DND-41 (cell line): ENCODE results near the gene VWA8.
A peak's percentile ranks its signal among the peaks of the same experiment; 100 is the strongest.

ENCODE experiments used
- ATAC-seq: fragments of 200-7000 bp; cut with Tn5 transposase; 3 replicates; pipeline ENCODE4 v1.9.1; 2021; ENCODE audit warnings: low read depth; ENCODE audit not compliant: insufficient read depth
- DNase-seq: peaks from one replicate; pipeline ENCODE4 v3.0.0-alpha.2; 2020
- H2AFZ ChIP-seq: 2 replicates; pipeline ENCODE4 v1.6.0; 2012; ENCODE audit warnings: low read depth, low read length
- H3K27ac ChIP-seq: 2 replicates; pipeline ENCODE4 v1.5.1; 2012; ENCODE audit warnings: low read length, inconsistent platforms
- H3K27me3 ChIP-seq: fragments of 200-600 bp; sonication (generic); 2 replicates; pipeline ENCODE4 v1.6.0; 2012; ENCODE audit warnings: low read length, mild to moderate bottlenecking, inconsistent platforms; ENCODE audit not compliant: insufficient read depth, poor library complexity
- H3K36me3 ChIP-seq: 2 replicates; pipeline ENCODE4 v1.5.1; 2012; ENCODE audit warnings: low read length, inconsistent platforms; ENCODE audit not compliant: insufficient read depth
- H3K4me1 ChIP-seq: 2 replicates; pipeline ENCODE4 v1.5.1; 2012; ENCODE audit warnings: mild to moderate bottlenecking, low read length; ENCODE audit not compliant: insufficient read depth
- H3K4me2 ChIP-seq: 2 replicates; pipeline ENCODE4 v1.6.0; 2012; ENCODE audit warnings: mild to moderate bottlenecking, moderate library complexity, low read length, inconsistent platforms; ENCODE audit not compliant: insufficient read depth
- H3K4me3 ChIP-seq, 2 experiments: fragments of 200-600 bp in 1 of 2; shearing (Covaris generic) in 1 of 2; 2 replicates each; pipeline ENCODE4 v1.5.1; 2012 to 2016; ENCODE audit warnings: inconsistent platforms in 2 of 2, low read length in 2 of 2, mild to moderate bottlenecking in 2 of 2, low read depth in 1 of 2, moderate library complexity in 1 of 2
- H3K79me2 ChIP-seq: 2 replicates; pipeline ENCODE4 v1.6.0; 2012; ENCODE audit warnings: low read length, inconsistent platforms; ENCODE audit not compliant: insufficient read depth
- H3K9ac ChIP-seq: 2 replicates; pipeline ENCODE4 v1.6.0; 2012; ENCODE audit warnings: low read depth, mild to moderate bottlenecking, inconsistent platforms, low read length, moderate library complexity
- H3K9me3 ChIP-seq: 2 replicates; pipeline ENCODE4 v1.5.1; 2012; ENCODE audit warnings: low read length, moderate library complexity, mild to moderate bottlenecking, inconsistent platforms; ENCODE audit not compliant: insufficient read depth, severe bottlenecking
- H4K20me1 ChIP-seq: 2 replicates; pipeline ENCODE4 v1.6.0; 2012; ENCODE audit warnings: low read length; ENCODE audit not compliant: insufficient read depth
- EZH2 ChIP-seq: IDR thresholded peaks from 3 replicates; pipeline ENCODE4 v1.6.1; 2012; ENCODE audit warnings: borderline replicate concordance, low read depth, mild to moderate bottlenecking, moderate library complexity, low read length, inconsistent platforms; ENCODE audit not compliant: severe bottlenecking
- TF ChIP-seq, protein P1 (sequence below): IDR thresholded peaks from 2 replicates; pipeline ENCODE4 v1.5.1; 2012; ENCODE audit warnings: borderline replicate concordance, low read length, moderate library complexity, mild to moderate bottlenecking; ENCODE audit not compliant: poor library complexity, severe bottlenecking; ENCODE audit errors: extremely low read depth

VWA8 gene

DNA sequence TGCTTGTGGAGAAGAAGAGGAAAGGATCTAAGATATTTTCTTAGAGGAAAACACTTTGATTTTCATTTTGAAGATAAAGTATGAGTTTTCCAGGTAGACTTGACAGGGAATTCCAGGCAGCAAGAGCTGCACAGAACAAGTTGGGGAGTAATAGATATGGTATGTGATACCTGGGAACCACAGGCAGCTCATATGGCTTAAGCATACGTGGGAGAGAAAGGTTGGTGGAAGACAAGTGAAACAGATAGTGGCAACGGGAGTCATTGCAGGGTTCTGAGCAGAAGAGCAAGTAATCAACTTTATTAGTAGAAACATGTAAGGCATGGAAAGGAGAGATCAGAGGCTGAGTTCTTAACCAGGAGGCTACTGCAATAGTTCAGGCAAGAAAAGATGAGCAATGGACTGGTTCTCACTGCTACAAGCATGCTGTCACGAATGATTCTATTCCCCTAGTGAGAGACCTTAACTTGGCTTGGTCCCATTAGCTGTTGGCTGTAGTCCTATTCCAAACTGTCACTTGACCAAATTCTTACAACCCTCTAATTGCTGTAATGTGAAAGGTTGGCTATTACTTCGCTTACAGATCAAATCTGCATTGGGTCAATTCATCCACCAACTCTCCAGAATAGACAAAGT is 217.9 kb downstream of the VWA8 start:
- H3K9me3 ChIP-seq, result peaks cover 6% of the 10 kb centered on the region
- DNase-seq (no peak), ATAC-seq (no peak)
- H2AFZ ChIP-seq, result no peak overlapping the region
- no peak overlapping the region for H3K4me3 ChIP-seq
- H4K20me1 ChIP-seq, result no peaks in the 10 kb centered on the region
- H3K36me3 ChIP-seq, result peaks cover 4% of the 10 kb centered on the region; the same call in 1 of the 2 replicates
- H3K9ac ChIP-seq, result no peak overlapping the region
- H3K27ac ChIP-seq, result no peak overlapping the region
- H3K4me1 ChIP-seq, result no peaks in the 10 kb centered on the region
- no peaks in the 10 kb centered on the region for H3K79me2 ChIP-seq
- H3K4me2 ChIP-seq, result no peak overlapping the region
- no peaks in the 10 kb centered on the region for H3K27me3 ChIP-seq
- TF ChIP-seq EZH2, result no peak
- TF ChIP-seq, protein P1, sequence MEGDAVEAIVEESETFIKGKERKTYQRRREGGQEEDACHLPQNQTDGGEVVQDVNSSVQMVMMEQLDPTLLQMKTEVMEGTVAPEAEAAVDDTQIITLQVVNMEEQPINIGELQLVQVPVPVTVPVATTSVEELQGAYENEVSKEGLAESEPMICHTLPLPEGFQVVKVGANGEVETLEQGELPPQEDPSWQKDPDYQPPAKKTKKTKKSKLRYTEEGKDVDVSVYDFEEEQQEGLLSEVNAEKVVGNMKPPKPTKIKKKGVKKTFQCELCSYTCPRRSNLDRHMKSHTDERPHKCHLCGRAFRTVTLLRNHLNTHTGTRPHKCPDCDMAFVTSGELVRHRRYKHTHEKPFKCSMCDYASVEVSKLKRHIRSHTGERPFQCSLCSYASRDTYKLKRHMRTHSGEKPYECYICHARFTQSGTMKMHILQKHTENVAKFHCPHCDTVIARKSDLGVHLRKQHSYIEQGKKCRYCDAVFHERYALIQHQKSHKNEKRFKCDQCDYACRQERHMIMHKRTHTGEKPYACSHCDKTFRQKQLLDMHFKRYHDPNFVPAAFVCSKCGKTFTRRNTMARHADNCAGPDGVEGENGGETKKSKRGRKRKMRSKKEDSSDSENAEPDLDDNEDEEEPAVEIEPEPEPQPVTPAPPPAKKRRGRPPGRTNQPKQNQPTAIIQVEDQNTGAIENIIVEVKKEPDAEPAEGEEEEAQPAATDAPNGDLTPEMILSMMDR, result no peak

DNA sequence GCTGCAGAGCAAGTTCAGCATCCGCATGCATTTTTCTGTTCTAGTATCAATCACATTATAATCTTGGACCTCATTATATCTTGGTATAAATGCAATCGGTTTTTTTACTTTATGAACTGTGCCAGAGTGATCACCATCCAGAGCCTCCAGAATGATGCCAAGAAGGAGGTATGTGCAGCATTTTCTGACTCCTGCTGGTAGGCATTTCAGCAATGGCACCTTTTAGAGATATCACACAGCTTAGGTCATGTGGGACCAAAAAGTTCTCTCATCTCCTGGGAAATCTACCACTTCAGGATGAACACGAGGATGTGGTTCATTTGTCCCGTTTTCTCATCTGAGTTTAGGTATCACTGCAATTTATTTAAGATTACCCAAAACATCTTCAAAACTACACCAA is 220.4 kb downstream of the VWA8 start:
- no peaks in the 10 kb centered on the region for H3K36me3 ChIP-seq
- no peak overlapping the region for H3K9ac ChIP-seq
- no peak for TF ChIP-seq EZH2
- TF ChIP-seq, protein P1, result no peak
- H3K4me1 ChIP-seq, result no peaks in the 10 kb centered on the region
- no peak overlapping the region for H3K4me3 ChIP-seq
- no peak overlapping the region for H2AFZ ChIP-seq
- H3K27ac ChIP-seq, result no peak overlapping the region
- no peak for ATAC-seq
- no peak for DNase-seq
- no peak overlapping the region for H3K4me2 ChIP-seq
- no peaks in the 10 kb centered on the region for H4K20me1 ChIP-seq
- H3K79me2 ChIP-seq, result no peaks in the 10 kb centered on the region
- H3K9me3 ChIP-seq, result no peaks in the 10 kb centered on the region
- H3K27me3 ChIP-seq, result no peaks in the 10 kb centered on the region

DNA sequence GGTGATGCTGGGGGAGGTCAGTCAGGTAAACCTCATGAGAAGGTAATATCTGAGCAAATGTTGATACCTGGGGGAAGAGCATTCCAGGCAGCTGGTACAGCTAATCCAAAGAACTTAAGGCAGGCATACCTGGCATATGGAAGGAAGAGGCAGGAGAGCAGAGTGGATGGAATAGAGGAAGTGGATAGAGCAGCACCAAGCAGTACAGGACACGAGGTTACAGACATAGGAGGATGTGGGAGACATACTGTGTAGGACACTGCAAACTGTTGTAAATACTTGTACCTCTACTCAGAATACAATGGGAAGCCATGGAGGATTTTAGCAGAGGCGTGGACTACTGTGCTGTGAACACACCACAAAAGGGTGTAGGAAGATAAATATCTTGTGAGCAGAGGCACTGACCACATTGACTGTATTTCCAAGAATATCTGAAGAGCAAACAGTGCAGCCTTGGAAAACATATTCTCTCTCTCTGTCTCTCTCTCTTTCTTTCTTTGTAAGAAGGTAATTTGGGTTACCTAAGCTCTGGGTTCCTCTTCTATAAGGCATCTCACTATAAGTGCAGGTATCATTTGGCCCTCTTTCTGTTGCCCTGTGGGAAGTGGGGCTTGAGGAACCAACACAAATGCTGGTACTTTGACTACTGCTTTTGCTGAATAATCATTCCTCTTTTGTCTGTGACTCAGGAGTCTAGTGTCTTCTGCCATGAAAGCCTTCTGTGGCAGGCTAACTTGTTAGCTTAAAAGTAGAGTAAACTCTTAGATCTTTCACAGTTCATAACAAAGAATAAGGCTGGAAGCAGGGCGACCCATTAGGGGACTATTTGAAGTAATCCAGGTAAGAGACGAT is 238.0 kb downstream of the VWA8 start:
- no peak overlapping the region for H3K4me3 ChIP-seq
- TF ChIP-seq, protein P1, result no peak
- no peak overlapping the region for H2AFZ ChIP-seq
- no peak overlapping the region for H3K4me2 ChIP-seq
- no peaks in the 10 kb centered on the region for H3K4me1 ChIP-seq
- H3K27me3 ChIP-seq, result no peaks in the 10 kb centered on the region
- peaks cover 33% of the 10 kb centered on the region; the same call in 1 of the 2 replicates for H3K36me3 ChIP-seq
- no peak overlapping the region for H3K27ac ChIP-seq
- no peaks in the 10 kb centered on the region for H3K79me2 ChIP-seq
- no peaks in the 10 kb centered on the region for H3K9me3 ChIP-seq
- ATAC-seq (peak; percentile 31; the same call in 1 of the 3 replicates), DNase-seq (no peak)
- no peaks in the 10 kb centered on the region for H4K20me1 ChIP-seq
- H3K9ac ChIP-seq, result no peak overlapping the region
